Fibroblast of the conjunctiva (primary cell): ENCODE data around the gene THRB.

ENCODE experiments used
- DNase-seq: peaks from one replicate; pipeline ENCODE4 v3.0.0-alpha.2; 2010; ENCODE audit warnings: low read depth

The THRB gene

GRCh38 chr3:24375947-24376384, 118.7 kb downstream of the THRB start:
- DNase-seq: no peak

GRCh38 chr3:24374801-24375200, 119.8 kb downstream of the THRB start:
- no peak for DNase-seq

GRCh38 chr3:24373198-24373959, 121.3 kb downstream of the THRB start:
- no peak for DNase-seq

- no peak for DNase-seq
Observed at GRCh38 chr3:24372559-24373197, 122.0 kb downstream of the THRB start.

- no peak for DNase-seq
Observed at GRCh38 chr3:24370352-24371090, 124.1 kb downstream of the THRB start.

GRCh38 chr3:24368605-24369004, 126.0 kb downstream of the THRB start:
- DNase-seq: no peak

GRCh38 chr3:24367664-24368264, 126.9 kb downstream of the THRB start:
- no peak for DNase-seq

GRCh38 chr3:24367216-24367615, 127.4 kb downstream of the THRB start:
- no peak for DNase-seq

GRCh38 chr3:24365168-24365567, 129.5 kb downstream of the THRB start:
- DNase-seq: peak; percentile 86

GRCh38 chr3:24364359-24364758, 130.3 kb downstream of the THRB start:
- no peak for DNase-seq

- DNase-seq: no peak
Observed at GRCh38 chr3:24363242-24363641, 131.4 kb downstream of the THRB start.

GRCh38 chr3:24361623-24362022, 133.0 kb downstream of the THRB start:
- no peak for DNase-seq

GRCh38 chr3:24360957-24361356, 133.7 kb downstream of the THRB start:
- no peak for DNase-seq

- DNase-seq: no peak
Observed at GRCh38 chr3:24359645-24360462, 134.8 kb downstream of the THRB start.

- no peak for DNase-seq
Observed at GRCh38 chr3:24359102-24359501, 135.5 kb downstream of the THRB start.

- no peak for DNase-seq
Observed at GRCh38 chr3:24357635-24358034, 137.0 kb downstream of the THRB start.

- no peak for DNase-seq
Observed at GRCh38 chr3:24355806-24356205, 138.8 kb downstream of the THRB start.

GRCh38 chr3:24354230-24354629, 140.4 kb downstream of the THRB start:
- DNase-seq: no peak

- no peak for DNase-seq
Observed at GRCh38 chr3:24352893-24353553, 141.6 kb downstream of the THRB start.

- DNase-seq: peak; percentile 33
Observed at GRCh38 chr3:24351779-24352469, 142.7 kb downstream of the THRB start.
